Glutamatergic neuron (in vitro differentiated cells): ENCODE data around the gene JPH4. TPM values are rescaled to one million over a fixed set of nuclear protein-coding genes. Genes with fewer than 3 reads are reported as not detected.

ENCODE experiments used
- DNase-seq: peaks from one replicate; pipeline ENCODE4 v3.0.0; 2022
- H3K27ac Mint-ChIP-seq: one replicate; pipeline ENCODE4 v1.8.0; 2020; ENCODE audit warnings: mild to moderate bottlenecking, mixed read lengths, inconsistent platforms; ENCODE audit not compliant: unreplicated experiment
- H3K27me3 Mint-ChIP-seq: one replicate; pipeline ENCODE4 v1.8.0; 2020; ENCODE audit warnings: mild to moderate bottlenecking, moderate library complexity, mixed read lengths, inconsistent platforms; ENCODE audit not compliant: unreplicated experiment
- H3K36me3 Mint-ChIP-seq: one replicate; pipeline ENCODE4 v1.8.0; 2020; ENCODE audit warnings: mild to moderate bottlenecking, mixed read lengths, inconsistent platforms; ENCODE audit not compliant: unreplicated experiment
- H3K4me1 Mint-ChIP-seq: one replicate; pipeline ENCODE4 v1.8.0; 2020; ENCODE audit warnings: mild to moderate bottlenecking, low read depth, mixed read lengths, inconsistent platforms; ENCODE audit not compliant: unreplicated experiment
- H3K4me3 Mint-ChIP-seq: one replicate; pipeline ENCODE4 v1.8.0; 2020; ENCODE audit warnings: mild to moderate bottlenecking, mixed read lengths, inconsistent platforms; ENCODE audit not compliant: unreplicated experiment
- H3K9me3 Mint-ChIP-seq: one replicate; pipeline ENCODE4 v1.8.0; 2020; ENCODE audit warnings: mild to moderate bottlenecking, moderate library complexity, mixed read lengths, inconsistent platforms; ENCODE audit not compliant: unreplicated experiment
- total RNA-seq: library from RNA; stranded (reverse); fragmentation: NEBNext Ultra II Directional; extraction: Animal tissue kit (Norgen Biotek cat#: 25700); gene quantifications from one replicate; pipeline ENCODE4 v1.2.1, GENCODE V29; 2021; ENCODE audit not compliant: unreplicated experiment
- TF ChIP-seq, protein P1 (sequence below): fragments of 200-600 bp; sonication (generic); IDR thresholded peaks from one replicate; pipeline ENCODE4 v1.5.0; 2021; ENCODE audit not compliant: partially characterized antibody, unreplicated experiment

Gene JPH4
- total RNA-seq, 1 donor from 2014 or later: 52.7 TPM

DNA sequence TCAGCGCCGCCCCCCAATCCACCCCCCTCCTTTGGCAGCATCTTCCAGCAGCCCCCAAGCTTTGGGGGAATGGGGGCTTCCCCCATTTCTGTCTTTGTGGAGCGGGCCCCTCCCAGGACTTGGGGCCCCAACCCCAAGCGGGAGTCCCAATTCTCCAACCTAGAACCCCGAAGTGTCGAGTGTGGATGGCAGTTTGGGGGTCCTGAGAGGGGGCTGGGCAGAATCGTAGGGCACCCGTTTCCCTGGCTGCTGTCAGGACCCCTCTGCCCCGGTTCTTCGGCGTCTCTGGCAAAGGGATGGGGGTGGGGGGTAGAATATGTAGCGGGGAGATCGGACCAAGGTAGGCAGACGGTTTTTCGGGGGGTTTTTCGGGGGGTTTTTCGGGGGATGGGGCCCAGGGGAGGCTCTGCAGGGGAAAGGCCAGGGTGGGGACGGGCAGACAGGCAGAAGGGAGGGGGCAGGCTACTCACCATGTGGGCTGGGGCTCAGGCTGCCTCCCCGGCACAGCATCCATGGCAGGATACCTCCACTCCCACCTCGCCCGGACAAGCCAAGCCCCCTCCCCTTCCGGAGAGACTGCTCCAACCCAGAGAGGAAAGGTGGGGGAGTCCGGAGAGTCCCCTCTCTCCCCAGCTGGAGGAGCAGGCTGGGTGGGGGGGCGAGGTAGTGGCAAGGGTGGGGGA is 739 bp downstream of the JPH4 start:
- Mint-ChIP-seq H3K9me3 (peaks cover 8% of the 10 kb centered on the region), H3K27ac (peak overlapping the region; percentile 91), H3K27me3 (peaks cover 23% of the 10 kb centered on the region), H3K4me3 (peak overlapping the region; percentile 88), H3K4me1 (peaks cover 6% of the 10 kb centered on the region), H3K36me3 (peaks cover 5% of the 10 kb centered on the region)
- DNase-seq: peak; percentile 61
- TF ChIP-seq, protein P1, sequence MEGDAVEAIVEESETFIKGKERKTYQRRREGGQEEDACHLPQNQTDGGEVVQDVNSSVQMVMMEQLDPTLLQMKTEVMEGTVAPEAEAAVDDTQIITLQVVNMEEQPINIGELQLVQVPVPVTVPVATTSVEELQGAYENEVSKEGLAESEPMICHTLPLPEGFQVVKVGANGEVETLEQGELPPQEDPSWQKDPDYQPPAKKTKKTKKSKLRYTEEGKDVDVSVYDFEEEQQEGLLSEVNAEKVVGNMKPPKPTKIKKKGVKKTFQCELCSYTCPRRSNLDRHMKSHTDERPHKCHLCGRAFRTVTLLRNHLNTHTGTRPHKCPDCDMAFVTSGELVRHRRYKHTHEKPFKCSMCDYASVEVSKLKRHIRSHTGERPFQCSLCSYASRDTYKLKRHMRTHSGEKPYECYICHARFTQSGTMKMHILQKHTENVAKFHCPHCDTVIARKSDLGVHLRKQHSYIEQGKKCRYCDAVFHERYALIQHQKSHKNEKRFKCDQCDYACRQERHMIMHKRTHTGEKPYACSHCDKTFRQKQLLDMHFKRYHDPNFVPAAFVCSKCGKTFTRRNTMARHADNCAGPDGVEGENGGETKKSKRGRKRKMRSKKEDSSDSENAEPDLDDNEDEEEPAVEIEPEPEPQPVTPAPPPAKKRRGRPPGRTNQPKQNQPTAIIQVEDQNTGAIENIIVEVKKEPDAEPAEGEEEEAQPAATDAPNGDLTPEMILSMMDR: no peak

DNA sequence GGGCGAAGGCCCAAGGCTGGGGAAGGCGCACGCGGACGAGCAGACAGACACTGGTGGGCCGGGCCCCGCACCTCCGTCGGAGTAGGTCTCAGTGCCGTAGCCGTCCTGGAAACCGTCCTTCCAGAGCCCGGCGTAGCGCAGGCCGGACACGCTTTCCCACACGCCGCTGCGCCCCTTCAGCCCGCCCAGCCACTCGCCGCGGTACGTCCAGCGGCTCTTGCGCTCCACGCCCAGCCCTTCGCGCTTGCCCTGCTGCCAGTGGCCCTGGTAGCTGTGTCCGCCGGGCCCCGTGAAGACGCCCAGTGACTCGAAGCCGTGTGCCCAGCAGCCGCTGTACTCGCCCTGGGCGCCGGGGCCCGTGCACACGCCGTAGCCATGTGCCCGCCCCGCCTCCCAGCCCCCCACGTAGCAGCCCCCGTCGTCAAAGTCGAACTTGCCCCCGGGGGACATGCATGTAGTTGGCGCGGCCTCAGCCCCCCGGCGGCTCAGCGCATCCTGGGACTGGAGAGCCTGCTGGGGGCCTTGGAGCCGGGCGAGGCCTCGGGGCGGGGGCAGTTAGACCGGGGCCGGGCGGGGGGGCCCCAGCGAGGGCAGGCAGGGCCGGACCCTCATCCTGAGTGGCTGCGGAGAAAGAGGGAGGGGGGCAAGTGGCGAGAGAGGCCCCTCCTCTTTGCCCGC is 1.4 kb downstream of the JPH4 start:
- peaks cover 5% of the 10 kb centered on the region for H3K36me3 Mint-ChIP-seq
- peaks cover 27% of the 10 kb centered on the region for H3K27me3 Mint-ChIP-seq
- peak overlapping the region; percentile 85 for H3K4me3 Mint-ChIP-seq
- peaks cover 8% of the 10 kb centered on the region for H3K9me3 Mint-ChIP-seq
- peaks cover 6% of the 10 kb centered on the region for H3K4me1 Mint-ChIP-seq
- TF ChIP-seq, protein P1: no peak
- peak overlapping the region; percentile 59 for H3K27ac Mint-ChIP-seq
- peak; percentile 75 for DNase-seq

DNA sequence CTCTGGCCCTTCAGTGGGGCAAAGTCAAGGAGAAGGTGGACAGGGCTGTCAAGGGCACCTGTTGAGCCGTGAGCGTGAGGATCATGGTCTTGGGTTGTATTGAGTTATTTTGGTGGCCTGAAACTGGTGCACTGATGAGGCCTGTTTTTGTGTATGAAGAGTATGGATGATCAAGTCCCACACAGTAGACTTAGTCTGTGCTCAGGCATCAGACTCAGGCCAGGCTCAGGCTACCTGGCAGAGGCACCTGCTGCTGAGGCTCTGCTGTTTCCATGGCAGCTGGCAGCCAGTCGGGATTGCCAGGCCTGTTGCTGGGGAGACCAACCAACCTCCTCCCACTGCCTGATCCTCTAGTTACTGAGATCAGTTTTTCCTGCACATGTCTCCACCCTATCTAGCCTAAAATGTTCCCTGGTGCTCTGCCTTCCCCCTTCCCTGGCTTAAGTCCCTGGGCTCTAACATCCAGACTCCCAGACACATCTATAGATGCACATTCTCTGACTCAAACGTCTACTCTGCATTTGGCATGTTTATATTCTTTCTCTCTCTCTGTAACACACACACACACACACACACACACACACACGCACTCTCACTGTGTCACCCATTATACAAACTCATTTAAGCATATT is 5.1 kb downstream of the JPH4 start:
- no peak overlapping the region for H3K4me3 Mint-ChIP-seq
- H3K4me1 Mint-ChIP-seq: peaks cover 17% of the 10 kb centered on the region
- H3K27me3 Mint-ChIP-seq: peaks cover 26% of the 10 kb centered on the region
- no peak for DNase-seq
- peaks cover 6% of the 10 kb centered on the region for H3K9me3 Mint-ChIP-seq
- TF ChIP-seq, protein P1: no peak
- peaks cover 9% of the 10 kb centered on the region for H3K36me3 Mint-ChIP-seq
- peak overlapping the region; percentile 53 for H3K27ac Mint-ChIP-seq

DNA sequence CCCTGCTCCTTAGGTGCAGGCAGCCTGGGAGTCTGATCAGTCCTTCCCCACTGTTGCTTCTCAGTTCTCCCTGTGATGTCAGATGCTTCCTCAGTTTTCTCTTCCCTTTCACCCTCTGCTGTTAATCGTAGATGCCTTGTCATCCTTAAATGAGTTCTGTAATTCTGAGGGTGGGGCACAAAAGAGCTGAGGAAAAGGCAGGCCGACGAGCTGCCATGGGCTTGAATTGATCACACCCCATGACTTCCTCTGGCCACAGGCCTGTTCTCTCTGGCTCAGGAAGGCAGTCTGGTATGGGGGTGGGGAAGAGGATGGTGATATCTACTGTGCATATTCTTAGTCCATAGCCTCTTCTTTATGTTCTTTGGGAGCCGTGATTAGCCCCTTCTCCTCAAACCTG is 5.8 kb downstream of the JPH4 start:
- H3K36me3 Mint-ChIP-seq: peaks cover 9% of the 10 kb centered on the region
- peaks cover 25% of the 10 kb centered on the region for H3K27me3 Mint-ChIP-seq
- no peak overlapping the region for H3K27ac Mint-ChIP-seq
- TF ChIP-seq, protein P1: no peak
- H3K9me3 Mint-ChIP-seq: peaks cover 8% of the 10 kb centered on the region
- no peak for DNase-seq
- peaks cover 22% of the 10 kb centered on the region for H3K4me1 Mint-ChIP-seq
- peak overlapping the region; percentile 10 for H3K4me3 Mint-ChIP-seq

DNA sequence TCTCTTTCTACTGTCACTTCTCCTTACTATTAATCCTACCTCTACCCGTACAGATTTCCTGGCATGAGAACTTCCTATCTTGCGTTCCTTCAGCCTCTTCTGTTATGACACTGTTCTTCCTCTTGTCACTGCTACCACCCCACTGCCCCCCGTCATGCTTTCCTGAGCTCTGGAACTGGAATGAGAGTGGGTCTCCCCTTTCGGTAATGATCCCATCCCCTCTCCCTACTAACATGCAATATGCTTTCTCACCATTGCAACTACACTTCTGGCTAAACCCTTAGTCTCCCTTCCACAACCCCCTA is 6.1 kb downstream of the JPH4 start:
- peaks cover 9% of the 10 kb centered on the region for H3K9me3 Mint-ChIP-seq
- peaks cover 22% of the 10 kb centered on the region for H3K4me1 Mint-ChIP-seq
- H3K27me3 Mint-ChIP-seq: peaks cover 28% of the 10 kb centered on the region
- no peak for DNase-seq
- H3K36me3 Mint-ChIP-seq: peaks cover 9% of the 10 kb centered on the region
- TF ChIP-seq, protein P1: no peak
- no peak overlapping the region for H3K27ac Mint-ChIP-seq
- H3K4me3 Mint-ChIP-seq: peak overlapping the region; percentile 10
